IPS-20b (cell line): Measurements from ENCODE around the gene ARFIP1.

ENCODE experiments used
- H3K27ac ChIP-seq: one replicate; pipeline ENCODE4 v1.5.1; 2013; ENCODE audit warnings: low read length
- H3K27me3 ChIP-seq: 2 replicates; pipeline ENCODE4 v1.6.1; 2013; ENCODE audit warnings: mild to moderate bottlenecking, low read length, inconsistent platforms; ENCODE audit not compliant: insufficient read depth
- H3K36me3 ChIP-seq: 2 replicates; pipeline ENCODE4 v1.6.1; 2013; ENCODE audit warnings: low read depth, mild to moderate bottlenecking, inconsistent platforms, low read length, moderate library complexity; ENCODE audit not compliant: insufficient read depth
- H3K4me1 ChIP-seq: 2 replicates; pipeline ENCODE4 v1.6.1; 2013; ENCODE audit warnings: mild to moderate bottlenecking, control low read depth, inconsistent platforms, low read length, moderate library complexity; ENCODE audit not compliant: insufficient read depth
- H3K4me3 ChIP-seq: 2 replicates; pipeline ENCODE4 v1.5.1; 2013; ENCODE audit warnings: mild to moderate bottlenecking, low read length, inconsistent platforms
- H3K9ac ChIP-seq: 2 replicates; pipeline ENCODE4 v1.6.1; 2013; ENCODE audit warnings: low read depth, mild to moderate bottlenecking, inconsistent platforms, low read length, moderate library complexity
- H3K9me3 ChIP-seq: 2 replicates; pipeline ENCODE4 v1.6.1; 2013; ENCODE audit warnings: mild to moderate bottlenecking, low read depth, low read length, inconsistent platforms; ENCODE audit not compliant: insufficient read depth

ARFIP1 gene

DNA sequence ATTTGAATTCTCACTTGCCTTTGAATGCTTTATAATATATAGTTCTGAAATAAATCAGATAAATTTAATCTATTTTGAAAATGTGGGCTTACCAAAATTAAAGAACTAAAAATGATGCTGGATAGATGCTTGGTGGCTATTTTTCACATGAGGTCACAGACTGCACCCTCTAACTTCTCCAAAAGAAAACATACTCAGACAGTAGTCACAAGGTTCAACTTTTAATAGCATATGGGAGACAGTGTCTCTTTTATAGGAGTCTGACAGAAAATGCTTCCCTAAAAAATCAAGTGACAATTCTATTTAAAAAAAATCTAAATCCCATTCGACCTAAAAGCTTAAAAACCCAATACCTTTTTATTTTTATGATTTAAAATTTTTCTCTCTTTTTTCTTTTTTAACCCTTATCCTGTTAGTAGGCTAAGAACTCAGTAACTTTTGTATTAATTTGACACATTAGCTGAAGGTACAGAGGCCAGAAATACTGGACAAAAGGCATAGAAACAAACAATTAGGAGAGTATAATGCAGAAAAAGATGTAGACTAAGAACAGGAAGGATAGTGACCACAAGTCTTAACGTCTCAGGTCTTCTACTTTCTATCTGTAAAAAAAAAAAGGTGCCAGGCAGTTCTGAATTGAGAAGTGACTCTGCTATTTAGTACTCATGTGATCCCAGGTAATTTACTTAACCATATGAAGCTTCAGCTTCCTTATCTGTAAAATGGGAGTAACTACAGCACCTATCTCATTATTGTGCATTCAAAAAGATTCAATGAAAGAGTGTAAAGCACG is 7.8 kb upstream of the ARFIP1 start:
- Histone ChIP-seq H3K9me3 (no peaks in the 10 kb centered on the region), H3K4me3 (no peak overlapping the region), H3K27me3 (no peaks in the 10 kb centered on the region), H3K9ac (no peak overlapping the region), H3K27ac (no peak overlapping the region), H3K4me1 (no peaks in the 10 kb centered on the region), H3K36me3 (no peaks in the 10 kb centered on the region; the same call in 1 of the 2 replicates)

DNA sequence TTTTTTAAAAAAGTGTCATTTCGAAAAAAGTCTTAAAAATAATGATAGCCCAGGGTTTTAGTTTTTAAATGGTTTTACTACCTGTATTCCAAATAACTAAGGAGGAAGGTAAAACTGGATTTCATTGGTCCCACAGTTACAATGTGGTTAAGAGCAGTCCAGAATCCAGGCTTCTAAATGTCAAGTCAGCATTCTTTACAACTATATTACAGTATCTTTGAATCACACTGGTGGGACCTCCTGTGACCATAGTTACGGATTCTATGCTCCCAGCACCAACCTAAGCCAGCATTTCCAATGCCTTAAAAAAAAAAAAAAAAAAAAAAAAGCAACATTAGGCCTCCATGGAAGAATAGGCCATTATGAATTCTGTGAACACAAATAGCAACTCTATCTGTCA is 6.4 kb upstream of the ARFIP1 start:
- Histone ChIP-seq H3K9ac (no peak overlapping the region), H3K36me3 (no peaks in the 10 kb centered on the region; the same call in 1 of the 2 replicates), H3K27me3 (peaks cover 8% of the 10 kb centered on the region; the same call in 1 of the 2 replicates), H3K4me3 (no peak overlapping the region), H3K9me3 (no peaks in the 10 kb centered on the region), H3K4me1 (peaks cover 1% of the 10 kb centered on the region; the same call in 1 of the 2 replicates), H3K27ac (no peak overlapping the region)

DNA sequence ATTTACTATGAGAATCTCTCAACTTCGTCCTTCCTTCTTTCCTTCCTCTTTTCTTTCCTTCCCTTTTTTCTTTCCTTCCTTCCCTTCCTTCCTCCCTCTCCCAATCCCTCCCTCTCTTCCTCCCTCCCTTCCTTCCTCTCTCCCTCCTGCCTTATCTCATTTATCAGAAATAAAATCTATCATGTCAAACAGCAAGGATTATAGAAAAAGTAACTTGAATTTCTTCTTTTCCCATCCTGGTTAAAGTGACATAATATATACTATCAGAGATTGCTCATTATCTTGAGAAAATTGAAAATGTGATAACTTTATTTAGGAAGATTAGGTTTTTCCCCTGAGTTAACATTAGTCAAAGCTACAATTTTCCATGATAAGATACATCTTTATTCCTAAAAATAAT is 5.8 kb upstream of the ARFIP1 start:
- H3K4me3 ChIP-seq = no peak overlapping the region
- no peak overlapping the region for H3K9ac ChIP-seq
- peaks cover 8% of the 10 kb centered on the region; the same call in 1 of the 2 replicates for H3K27me3 ChIP-seq
- no peaks in the 10 kb centered on the region for H3K9me3 ChIP-seq
- H3K27ac ChIP-seq = no peak overlapping the region
- H3K4me1 ChIP-seq = peaks cover 5% of the 10 kb centered on the region; the same call in 1 of the 2 replicates
- H3K36me3 ChIP-seq = no peaks in the 10 kb centered on the region; the same call in 1 of the 2 replicates

DNA sequence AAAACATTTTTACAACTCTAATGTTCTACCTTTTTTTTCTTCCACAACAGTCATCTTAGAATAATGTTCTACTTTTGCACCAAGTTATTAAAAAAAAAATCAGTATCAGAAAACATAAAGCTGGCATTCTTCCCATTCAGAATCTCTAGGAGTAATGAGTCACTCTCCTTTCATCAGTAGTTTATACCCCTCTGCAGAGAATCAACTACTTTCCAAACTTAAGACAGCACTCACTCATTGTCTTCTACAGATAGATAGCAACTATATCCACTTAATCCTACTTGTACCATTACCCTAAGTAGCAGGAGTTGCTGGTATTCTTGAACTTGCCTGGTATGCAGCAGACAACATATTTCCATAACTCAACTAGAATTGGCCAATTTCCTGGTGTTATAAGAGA is 3.4 kb upstream of the ARFIP1 start:
- peaks cover 8% of the 10 kb centered on the region; the same call in 1 of the 2 replicates for H3K27me3 ChIP-seq
- H3K4me3 ChIP-seq = no peak overlapping the region
- no peaks in the 10 kb centered on the region for H3K9me3 ChIP-seq
- no peak overlapping the region for H3K9ac ChIP-seq
- H3K4me1 ChIP-seq = peaks cover 5% of the 10 kb centered on the region; the same call in 1 of the 2 replicates
- H3K27ac ChIP-seq = no peak overlapping the region
- H3K36me3 ChIP-seq = no peaks in the 10 kb centered on the region

DNA sequence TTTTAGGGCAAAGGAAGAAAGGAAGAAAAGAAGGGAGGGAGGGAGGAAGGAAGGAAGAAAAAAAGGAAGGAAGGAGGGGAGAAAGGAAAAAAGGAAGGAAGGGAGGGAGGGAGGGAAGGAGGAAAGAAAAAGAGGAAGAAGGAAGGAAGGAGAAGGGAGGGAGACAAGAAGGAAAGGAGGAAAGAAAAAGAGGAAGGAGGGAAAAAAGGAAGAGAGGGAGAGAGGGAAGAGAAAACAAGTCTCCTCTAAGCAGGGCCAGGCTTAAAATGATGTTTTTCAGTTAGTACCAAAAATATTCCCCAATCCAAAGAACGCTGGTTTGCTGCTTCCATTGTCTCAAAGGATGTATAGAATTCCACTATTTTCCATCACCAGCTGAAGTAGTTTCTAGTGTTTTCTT is 2.3 kb upstream of the ARFIP1 start:
- Histone ChIP-seq H3K4me1 (peaks cover 5% of the 10 kb centered on the region; the same call in 1 of the 2 replicates), H3K9me3 (no peaks in the 10 kb centered on the region), H3K4me3 (no peak overlapping the region), H3K9ac (no peak overlapping the region), H3K36me3 (no peaks in the 10 kb centered on the region), H3K27ac (no peak overlapping the region), H3K27me3 (peaks cover 8% of the 10 kb centered on the region; the same call in 1 of the 2 replicates)

DNA sequence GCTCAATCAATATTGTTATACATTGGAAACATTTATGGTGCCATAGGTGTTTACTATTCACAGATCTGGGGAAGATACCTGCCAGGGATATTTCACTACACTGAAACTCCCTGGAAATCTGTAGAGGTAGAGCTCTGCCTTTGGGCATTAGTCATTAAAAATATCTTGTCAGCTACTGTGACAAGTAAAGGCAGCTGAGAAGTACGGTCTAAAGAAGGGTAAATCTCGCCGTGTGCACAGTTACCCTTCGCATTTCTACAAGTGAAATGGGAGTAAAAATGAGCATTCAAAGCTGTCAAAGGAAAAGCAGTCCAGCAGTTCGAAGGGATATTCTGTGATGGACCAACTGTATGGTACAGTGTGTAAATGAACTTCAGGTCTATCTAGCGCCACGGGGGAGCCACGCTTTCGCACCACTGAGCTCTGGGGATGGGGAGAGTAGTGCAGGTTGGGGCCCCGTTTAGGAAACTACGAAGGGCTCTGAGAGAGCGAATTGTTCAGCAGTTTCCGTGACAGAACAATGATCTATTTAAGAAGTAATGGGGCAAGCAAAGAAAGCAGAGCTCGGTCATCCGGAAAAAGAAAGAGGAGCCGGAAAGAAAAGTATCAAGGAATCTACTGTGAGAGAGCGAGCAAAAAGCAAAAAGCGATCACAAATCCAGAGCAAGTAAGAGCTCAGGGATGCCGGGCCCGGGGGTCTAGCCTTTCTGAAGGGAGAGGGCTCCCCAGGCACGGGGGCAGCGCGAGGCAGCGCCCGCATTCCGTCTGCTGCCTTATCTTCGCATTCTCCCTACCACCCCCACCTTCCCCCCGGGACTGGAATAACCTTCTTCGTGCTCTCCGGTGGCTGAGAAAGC is 870 bp upstream of the ARFIP1 start:
- H3K4me3 ChIP-seq = peak overlapping the region; percentile 90
- H3K4me1 ChIP-seq = peaks cover 5% of the 10 kb centered on the region; the same call in 1 of the 2 replicates
- peaks cover 8% of the 10 kb centered on the region; the same call in 1 of the 2 replicates for H3K27me3 ChIP-seq
- H3K36me3 ChIP-seq = no peaks in the 10 kb centered on the region; the same call in 1 of the 2 replicates
- peak overlapping the region; percentile 80 for H3K9ac ChIP-seq
- H3K27ac ChIP-seq = peak overlapping the region; percentile 41
- no peaks in the 10 kb centered on the region for H3K9me3 ChIP-seq

DNA sequence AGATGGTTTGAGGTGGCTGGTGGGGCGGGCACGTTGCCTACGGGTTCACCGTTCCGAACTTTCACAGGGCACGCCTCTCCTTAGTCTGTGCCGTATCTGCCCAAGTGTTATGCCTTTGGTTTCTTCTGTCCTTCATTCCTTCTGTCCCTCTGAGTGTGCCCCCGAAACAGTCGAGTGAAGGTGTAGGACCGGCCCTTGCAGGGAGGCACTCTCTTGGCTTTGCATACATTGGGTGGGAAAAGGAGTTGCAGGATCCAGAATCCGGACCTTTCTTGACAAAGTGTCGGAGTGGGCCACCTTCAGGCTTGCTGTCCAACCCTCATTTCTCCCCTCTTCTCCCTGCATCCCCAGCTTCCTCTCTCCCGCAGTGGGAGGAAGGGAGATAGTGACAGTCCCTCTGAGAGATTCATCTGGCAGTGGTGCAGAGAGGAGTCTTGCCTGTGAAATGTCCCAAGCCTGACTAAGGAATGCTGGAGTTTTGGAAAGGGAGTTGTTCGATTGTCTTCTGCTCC is 569 bp downstream of the ARFIP1 start:
- peaks cover 5% of the 10 kb centered on the region; the same call in 1 of the 2 replicates for H3K4me1 ChIP-seq
- H3K9ac ChIP-seq = peak overlapping the region; percentile 78; the same call in 1 of the 2 replicates
- peaks cover 6% of the 10 kb centered on the region for H3K36me3 ChIP-seq
- peak overlapping the region; percentile 16 for H3K27ac ChIP-seq
- H3K9me3 ChIP-seq = no peaks in the 10 kb centered on the region
- H3K4me3 ChIP-seq = peak overlapping the region; percentile 90
- peaks cover 8% of the 10 kb centered on the region; the same call in 1 of the 2 replicates for H3K27me3 ChIP-seq

DNA sequence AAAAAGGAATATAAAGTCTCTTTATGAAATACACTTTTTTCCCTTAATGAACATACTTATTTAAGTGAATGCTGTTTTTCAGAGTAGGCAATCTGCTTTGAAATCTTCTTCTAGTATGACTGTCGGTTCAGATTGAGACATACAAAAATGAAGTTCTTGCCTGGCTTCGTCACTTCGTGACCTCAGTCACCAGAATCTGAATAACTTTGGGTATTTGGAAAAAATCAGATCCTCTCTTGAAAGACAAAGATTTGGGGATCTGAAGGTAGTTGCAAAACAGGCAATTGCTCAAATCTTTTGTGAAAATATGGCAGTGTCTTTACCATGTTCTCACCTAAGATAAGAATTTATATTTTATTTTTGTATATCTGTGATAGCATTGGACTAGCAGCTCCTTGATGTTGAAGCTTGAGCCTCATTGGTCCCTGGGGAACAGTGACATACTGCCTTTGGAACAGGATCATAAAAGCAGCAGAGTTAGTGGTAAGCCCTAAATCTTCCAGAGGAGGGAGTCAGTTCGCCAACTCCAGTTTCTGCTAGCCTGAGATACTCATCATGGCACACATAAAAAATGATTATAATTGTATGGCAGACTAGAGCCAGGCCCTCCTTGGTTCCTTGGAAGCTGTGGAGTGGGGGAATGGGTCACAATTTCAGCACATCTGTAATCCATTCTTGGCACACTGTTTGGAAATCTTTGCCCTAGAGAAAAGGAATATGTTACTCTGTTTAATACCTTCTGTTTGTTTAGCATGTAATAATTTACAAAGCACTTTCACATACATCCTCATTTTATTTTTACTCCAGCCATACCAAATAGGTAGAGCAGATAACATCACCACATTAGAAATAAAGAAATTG is 5.0 kb downstream of the ARFIP1 start:
- Histone ChIP-seq H3K4me1 (no peaks in the 10 kb centered on the region), H3K27me3 (no peaks in the 10 kb centered on the region), H3K9ac (no peak overlapping the region), H3K4me3 (no peak overlapping the region), H3K27ac (no peak overlapping the region), H3K9me3 (no peaks in the 10 kb centered on the region), H3K36me3 (peaks cover 6% of the 10 kb centered on the region)

DNA sequence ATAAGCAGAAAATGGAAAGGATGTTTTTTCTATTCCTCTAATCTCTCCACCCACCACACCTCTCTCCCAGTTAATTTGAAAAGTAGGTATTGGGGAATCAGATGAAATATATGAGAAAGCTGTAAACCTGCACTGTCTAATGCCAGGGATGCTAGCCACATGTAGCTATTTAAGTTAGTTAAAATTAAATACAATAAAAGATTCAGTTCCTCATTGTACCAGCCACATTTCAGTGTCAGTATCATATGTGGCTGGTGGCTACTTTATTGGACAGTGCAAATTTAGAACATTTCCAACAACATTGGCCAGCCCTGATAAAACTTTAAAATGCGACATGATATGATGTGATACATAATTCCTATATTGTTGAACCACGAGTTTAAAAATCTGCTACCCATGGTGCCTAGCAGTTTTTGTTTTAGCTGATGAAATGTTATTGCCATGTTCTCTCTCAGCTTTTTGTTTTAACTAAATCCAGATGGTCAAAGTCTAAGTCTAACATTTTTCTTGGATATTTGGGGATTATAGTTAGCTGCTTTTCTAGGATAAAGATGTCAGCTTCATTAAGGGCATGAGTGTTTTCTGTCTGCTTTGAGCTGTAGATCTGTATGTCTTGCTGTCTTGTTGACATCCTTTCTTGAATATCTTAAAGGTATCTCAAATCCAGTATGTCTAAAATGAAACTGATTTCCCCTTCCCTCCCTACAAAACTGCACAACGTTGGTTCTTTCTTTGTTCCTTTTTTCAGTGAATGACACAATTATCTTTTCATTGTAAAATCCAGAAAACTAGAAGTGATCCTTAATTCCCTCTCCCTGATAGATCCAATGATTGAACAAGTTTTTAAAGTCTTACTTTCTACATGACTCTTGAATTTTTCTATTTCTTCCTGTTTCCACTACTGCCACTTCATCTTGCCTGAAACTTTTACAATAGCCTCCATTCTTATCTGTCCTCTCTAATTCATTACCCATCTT is 6.2 kb downstream of the ARFIP1 start:
- H3K27ac ChIP-seq = no peak overlapping the region
- no peak overlapping the region for H3K4me3 ChIP-seq
- no peak overlapping the region for H3K9ac ChIP-seq
- H3K36me3 ChIP-seq = peaks cover 6% of the 10 kb centered on the region
- H3K9me3 ChIP-seq = no peaks in the 10 kb centered on the region
- H3K27me3 ChIP-seq = no peaks in the 10 kb centered on the region
- no peaks in the 10 kb centered on the region for H3K4me1 ChIP-seq

DNA sequence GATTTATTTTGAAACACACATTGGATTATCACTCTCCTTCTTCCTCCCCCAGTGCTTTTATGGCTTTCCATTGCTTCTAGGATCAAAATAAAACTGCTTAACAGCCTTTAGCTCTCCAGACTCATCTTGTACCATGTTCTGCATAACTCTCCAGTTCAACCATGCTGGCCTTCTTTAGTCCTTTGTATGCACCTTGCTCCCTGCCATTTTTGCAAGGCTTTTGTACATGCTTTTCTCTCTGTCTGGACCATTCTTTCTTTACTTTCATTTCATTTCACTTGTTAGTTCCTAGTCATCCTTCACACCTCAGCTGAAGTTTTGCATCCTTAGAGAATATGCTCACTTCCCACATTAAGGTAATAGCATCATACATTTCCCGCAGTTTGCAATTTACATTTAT is 6.9 kb downstream of the ARFIP1 start:
- Histone ChIP-seq H3K36me3 (peaks cover 6% of the 10 kb centered on the region), H3K9me3 (no peaks in the 10 kb centered on the region), H3K4me1 (no peaks in the 10 kb centered on the region), H3K27me3 (no peaks in the 10 kb centered on the region), H3K27ac (no peak overlapping the region), H3K9ac (no peak overlapping the region), H3K4me3 (no peak overlapping the region)
